NCI-H2081 (cell line): ENCODE data around the gene AMH.
"Not testable (repeated sequence)": the region's sequence is repeated elsewhere in the genome, so short reads cannot be mapped to it uniquely, and the experiment has no call there.

ENCODE experiments used
- DNase-seq, 2 experiments: peaks; one replicate each; lab custom pipeline; 2025; lab: John Stamatoyannopoulos, UW

AMH gene

GRCh38 chr19:2249010-2249866 is at the start of gene AMH:
Gene AMH, plus strand, starts transcription at chr19:2249323. Its CDS starts 10 bp downstream, at chr19:2249333.
- DNase-seq = no peak

GRCh38 chr19:2199861-2200623 is 49.1 kb upstream of the AMH start:
- no peak for DNase-seq

GRCh38 chr19:2200624-2201294 is 48.4 kb upstream of the AMH start:
- DNase-seq = not testable (repeated sequence)

DNA sequence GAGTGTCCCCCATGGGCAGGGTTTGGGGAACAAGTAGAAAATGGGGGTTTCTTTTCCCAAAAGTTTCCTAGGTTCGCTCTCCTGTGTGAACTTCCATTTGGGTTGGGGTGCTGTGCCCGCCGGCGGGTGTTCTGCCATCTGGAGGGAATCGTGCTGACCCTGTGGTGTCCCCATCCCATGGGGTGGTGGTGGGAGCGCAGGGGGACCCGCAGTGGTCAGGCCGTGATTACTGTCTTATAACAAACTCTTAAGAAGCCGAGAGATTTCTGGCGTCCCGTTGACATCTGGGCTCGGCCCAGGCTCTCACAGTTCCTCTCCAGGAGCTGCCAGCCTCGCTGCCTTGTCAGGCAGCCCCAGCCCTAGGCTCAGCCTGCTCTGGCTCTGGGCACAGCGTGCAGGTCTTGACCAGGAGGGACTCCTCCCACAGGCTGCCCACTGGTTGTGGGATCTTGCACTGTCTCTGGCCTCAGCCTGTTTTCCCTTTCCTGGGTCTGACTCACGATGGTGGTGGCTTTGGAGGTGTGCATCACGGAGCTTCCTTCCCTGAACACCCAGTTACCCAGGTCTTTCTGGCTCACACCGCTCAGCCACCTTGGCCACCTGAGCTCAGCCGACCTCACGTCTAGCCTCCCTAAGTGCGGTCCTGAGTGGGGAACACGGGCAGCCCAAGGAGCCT is 47.5 kb upstream of the AMH start:
- no peak for DNase-seq

- DNase-seq = no peak
Observed at GRCh38 chr19:2202366-2202765, 46.8 kb upstream of the AMH start.

GRCh38 chr19:2207008-2207407 is 42.1 kb upstream of the AMH start:
- no peak for DNase-seq

- DNase-seq = no peak
Observed at GRCh38 chr19:2207991-2208860, 40.9 kb upstream of the AMH start.

DNA sequence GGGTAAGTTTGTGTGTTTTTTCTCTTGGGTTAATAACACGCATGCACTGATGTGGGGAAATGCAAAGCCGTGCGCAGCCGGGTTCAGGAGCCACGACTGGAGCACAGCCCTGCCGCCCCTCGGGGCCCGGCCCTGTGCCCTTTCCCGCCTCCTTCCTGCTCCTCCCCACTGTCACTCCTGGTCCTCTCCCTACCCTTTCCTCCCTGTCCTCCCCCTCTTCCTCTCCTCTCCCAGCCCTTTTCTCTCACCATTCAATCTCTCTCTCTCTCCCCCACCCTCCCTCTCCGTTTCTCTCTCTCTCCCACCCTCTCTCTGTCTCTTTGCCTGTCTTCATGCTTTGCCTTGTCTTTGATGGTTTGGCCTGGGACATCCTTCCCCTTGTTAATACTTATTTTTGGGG is 40.1 kb upstream of the AMH start:
- no peak for DNase-seq

DNA sequence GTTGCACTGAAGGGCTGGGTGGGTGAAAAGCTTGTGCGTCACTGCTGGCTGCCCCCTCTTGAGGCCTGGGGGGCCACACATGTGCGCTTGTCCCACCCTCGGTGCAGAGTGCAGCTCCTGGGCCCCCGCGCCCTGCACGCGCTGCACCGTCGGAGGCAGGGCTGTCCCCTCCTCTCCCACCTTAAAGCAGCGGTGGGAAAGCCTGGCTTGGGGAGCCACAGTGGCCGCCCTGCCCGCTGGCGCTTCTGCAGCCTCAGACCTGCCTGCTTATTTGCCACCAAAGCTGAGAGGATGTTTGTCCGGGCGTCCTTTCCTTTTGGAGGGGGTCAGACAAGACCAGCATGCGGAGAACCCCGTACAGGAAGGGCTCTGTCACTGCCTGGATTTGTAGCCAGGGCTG is 39.7 kb upstream of the AMH start:
- DNase-seq = no peak

DNA sequence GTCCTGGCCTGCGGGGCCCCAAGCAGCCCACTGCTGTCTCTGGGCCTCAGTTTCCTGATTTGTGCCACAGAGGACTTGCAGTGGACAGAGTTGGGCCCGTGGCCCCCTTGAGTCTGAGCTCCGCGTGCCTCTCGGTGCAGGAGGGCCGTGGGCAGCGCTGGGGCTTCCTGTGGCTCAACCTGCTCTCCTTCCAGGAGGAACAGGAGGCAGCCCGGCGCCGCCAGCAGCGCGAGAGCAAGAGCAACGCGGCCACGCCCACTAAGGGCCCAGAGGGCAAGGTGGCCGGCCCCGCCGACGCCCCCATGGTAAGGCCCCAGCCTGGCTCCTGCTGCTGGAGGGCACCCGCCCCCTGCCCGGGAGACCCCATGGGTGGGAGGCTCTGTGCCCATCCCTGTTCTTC is 38.9 kb upstream of the AMH start:
- DNase-seq = no peak

- no peak for DNase-seq
Observed at GRCh38 chr19:2210987-2211740, 38.0 kb upstream of the AMH start.

- DNase-seq = no peak
Observed at GRCh38 chr19:2212861-2213711, 36.0 kb upstream of the AMH start.

- no peak for DNase-seq
Observed at GRCh38 chr19:2213799-2214198, 35.3 kb upstream of the AMH start.

GRCh38 chr19:2214251-2214650 is 34.9 kb upstream of the AMH start:
- no peak for DNase-seq

DNA sequence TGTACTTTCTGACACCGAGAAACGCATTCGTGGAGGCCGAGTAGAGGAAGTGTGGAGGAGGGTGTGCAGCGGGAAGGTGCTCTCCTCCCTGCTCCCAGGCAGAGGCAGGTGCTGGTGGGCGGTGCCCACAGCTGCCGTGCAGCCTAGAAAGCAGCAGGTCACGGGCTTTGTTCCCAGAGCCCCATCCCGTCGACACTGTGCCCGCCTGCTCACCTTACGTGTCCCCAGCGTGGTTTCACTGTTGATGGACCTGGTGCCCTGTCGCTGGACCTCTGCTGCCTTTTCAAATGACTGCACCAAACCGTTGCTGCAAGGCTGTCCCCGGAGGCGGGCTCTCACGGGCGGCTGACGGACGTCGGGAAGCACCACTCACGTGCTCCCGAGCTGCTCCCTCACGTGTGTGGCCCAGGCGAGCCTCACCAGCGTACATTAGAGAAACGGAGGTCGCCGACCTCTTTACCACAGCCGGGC is 33.8 kb upstream of the AMH start:
- peak; percentile 50 to 77 for DNase-seq

- DNase-seq = no peak
Observed at GRCh38 chr19:2216361-2217225, 32.5 kb upstream of the AMH start.

- no peak for DNase-seq
Observed at GRCh38 chr19:2217591-2217990, 31.5 kb upstream of the AMH start.

DNA sequence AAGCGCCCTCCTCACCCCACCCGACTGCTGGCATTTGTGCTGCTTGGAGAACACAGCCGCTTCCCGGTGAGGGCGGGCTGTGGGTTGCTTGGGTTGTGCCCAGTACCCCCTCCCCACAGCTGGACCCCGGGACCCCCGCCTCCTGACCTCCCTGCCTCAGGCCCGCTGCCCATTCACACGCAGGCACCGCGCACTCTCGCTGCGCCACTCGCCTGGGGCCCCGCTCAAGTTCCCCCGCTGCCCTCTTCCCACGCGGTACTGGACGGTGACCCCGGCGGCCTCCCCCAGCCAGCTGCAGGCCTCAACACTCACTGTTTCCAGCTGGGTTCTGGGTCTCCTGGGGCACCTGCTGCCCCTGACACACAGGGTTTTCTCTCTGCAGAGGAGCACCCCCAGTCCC is 29.4 kb upstream of the AMH start:
- no peak for DNase-seq
